G401.6 (cell line): ENCODE measurements around the gene SGMS1.

ENCODE experiments used
- FAIRE-seq: peaks from 2 replicates; lab custom pipeline; 2012; peaks lifted over from hg19 to GRCh38; lab: Jason Lieb, UNC

SGMS1 gene

DNA sequence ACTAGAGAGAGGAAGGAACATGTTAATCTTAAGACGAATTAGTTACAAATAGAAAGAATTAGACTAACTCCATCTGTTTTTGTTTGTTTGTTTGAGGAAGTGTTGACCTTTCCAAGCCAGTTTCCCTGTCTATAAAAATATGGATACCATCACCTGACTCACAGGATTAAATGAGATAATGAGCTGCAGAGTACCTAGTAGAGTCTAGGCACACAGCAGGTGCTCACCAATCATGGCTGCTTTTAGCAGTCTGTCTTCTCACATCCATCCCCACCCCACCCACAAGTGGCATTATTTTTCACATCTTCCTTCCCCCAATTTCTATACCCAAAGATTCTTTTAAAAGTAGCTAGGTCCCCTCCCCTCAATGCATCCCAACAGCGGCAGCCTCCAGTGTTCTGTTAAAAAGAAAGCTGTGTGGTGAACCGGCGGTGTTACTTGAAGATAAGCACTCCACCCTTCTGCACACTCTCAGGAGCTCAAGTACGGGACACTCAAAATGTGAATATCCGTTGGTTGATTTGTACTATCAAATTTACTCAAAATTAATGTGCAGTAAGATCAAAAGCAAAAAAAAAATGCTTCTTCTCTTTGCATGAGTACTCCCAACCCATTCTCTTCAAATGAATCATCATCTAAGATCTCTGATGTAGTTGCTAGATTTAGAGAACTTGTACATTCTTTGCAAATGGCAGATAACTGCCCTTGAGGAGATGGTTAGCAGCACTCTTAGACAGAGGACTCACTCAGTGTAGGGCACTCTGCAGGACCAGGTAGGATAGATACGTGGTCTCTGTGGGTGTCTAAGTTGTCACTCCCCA is 227.1 kb downstream of the SGMS1 start:
- FAIRE-seq = no peak

DNA sequence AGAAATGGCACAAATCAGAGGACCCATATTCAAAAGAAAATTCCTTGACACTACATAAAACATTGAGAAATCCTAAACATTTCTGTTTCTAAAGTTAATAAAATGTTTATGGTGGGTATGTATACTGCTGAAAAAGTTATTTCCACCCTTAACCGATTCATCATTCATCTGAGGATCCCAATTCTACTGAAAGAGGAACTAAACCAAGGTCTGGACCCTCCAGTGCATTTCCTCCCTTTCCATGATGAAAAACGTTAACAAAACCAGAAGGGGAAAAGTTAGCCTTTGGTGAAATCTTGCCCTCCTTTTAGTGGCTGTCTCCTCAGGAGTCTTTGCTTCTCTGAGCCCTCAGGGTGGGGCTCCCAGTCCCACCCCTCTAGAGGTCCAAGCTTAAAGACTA is 227.9 kb downstream of the SGMS1 start:
- FAIRE-seq = no peak

DNA sequence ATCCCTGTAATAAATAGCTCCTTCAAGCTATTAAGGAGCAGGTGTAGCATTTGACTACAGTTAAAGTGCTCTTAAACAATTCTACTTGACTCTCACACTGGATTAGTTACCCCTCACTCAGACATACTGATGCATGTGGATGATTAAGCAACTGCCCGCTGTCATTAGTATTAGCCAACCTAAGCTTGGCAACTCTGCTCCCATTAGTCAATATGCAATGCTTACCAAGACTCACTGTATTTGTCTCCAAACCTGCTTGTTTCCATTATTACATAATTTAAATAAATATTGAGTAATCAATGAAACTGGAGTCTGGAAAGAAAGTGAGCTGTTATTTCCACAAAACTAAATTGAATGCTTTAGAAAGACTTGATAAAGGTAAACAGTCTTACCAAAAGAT is 228.5 kb downstream of the SGMS1 start:
- FAIRE-seq = no peak

DNA sequence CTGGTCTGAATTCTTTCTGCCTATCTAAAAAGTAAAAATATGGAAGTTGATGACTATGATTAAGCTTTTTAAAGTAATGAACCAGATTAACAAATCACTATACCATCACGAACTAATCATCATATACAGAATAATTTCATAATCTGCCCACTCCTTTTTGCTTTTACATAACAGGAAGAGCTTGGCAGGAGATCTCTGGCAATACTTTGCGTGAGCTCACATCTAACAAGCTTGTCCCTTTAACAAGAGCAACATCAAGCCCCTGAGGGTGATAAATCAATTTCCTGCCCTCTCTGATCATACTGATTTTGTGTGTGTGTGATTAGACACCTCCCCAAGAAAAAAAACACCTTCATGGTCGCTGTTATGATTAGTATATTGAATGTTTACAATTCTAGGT is 228.9 kb downstream of the SGMS1 start:
- no peak for FAIRE-seq

DNA sequence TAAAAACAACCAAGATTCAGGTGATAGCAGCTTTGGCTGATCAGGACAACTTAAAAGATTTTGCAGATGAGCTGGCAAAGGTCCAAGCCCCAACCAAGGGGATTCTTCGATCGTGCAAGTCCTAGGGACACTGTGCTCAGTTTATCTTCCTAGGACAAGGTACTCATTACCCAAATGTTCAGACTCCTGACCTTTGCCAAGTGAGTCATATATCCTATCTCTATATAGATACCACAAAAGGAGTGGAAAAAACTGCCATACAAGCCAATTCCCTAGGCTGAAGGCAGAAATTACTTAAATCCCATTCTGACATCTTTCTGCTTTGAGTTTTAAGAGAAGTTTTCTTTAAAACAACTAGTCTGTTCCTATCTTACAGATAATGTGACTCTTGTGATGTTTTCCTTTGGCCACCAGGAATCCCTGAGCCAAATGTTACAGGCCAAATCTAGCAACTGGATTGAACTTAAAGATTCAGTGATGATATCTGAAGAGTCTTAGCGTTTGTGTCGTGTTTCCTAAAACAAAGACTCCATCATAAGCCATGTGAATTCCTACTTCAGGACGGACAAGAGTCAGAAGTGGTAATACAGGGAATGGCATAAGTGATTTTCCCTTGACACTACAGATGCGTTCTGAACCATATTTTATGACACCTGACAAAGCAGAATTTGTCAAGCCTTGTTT is 229.8 kb downstream of the SGMS1 start:
- no peak for FAIRE-seq

DNA sequence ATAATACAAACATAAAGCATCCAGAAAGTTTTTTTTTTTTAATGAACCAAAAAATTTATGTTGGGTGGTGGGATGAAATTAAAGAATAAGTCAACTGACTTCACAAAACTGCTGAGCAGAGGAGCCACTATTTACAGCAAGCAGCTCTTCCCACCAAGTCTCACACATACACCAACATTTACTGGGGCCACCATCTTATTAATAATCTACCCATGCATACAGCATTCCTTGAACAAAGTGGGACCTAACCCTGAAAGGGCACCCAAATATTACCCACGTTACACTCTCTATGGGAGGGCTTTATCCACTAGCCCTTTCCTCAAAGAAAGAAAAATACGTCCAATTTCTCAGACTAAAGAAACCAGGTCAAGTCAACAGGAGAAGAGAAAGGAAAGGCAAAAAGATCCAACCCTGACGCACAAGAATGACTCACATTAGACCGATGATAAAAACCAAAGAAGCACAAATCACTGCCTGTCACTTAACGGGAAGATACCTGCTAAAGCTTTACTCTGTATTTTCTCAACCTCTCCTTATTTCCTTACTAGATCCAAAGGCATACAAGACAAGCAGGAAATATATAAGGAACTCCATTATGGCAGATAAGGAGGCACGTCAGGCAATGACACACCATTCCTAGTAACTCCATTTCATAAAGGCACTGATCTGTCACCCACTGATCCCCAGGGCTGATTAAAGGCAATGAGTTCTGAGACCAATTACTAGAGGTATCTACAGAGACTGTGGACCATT is 230.6 kb downstream of the SGMS1 start:
- FAIRE-seq = no peak

DNA sequence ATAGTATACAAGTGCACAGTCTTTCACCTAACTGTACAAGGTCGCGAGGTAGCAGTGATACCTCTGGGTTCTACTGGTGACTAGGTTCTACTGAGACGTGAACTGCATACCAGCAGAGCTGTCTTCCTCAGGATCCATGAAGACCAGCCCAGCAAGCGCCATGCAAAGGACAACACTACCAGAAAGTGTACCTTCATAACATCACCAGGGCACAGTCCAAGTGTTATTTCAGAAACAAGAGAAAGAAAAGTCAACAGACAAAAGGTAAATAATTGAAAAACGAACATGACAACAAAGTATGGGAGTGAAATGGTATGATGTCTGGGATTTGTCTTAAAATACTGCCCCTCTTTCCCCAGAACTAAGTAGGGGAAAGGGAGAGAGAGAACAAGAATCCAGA is 231.3 kb downstream of the SGMS1 start:
- FAIRE-seq = no peak

DNA sequence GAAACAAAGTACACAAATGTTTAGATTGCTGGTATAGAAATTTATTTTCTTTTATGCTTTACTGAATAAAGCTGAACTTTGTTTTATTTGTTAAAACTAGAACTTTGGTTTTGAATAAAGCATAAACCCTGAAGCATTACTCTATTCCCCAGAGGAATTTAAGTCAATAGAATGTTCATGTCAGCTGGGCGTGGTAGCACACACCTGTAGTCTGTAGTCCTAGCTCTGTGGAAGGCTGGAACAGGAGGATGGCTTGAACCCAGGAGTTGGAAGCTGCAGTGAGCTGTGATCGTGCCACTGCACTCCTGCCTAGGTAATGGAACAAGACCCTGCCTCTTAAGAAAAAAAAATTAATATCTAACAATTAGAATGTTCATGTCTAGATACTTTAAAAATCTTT is 233.5 kb downstream of the SGMS1 start:
- no peak for FAIRE-seq

DNA sequence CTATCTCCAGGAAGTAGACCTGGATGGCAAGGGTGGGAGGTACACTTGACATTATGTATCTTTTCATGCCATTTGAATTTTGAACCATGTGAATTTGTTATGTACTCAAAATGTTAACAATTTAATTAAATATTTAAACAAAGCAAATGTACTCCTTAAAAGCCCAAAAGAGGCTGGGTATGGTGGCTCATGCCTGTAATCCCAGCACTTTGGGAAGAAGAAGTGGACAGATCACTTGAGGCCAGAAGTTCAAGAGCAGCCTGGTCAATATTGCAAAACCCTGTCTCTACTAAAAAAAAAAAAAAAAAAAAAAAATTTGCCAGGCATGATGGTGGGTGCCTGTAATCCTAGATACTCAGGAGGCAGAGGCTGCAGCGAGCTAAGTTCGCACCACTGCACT is 235.6 kb downstream of the SGMS1 start:
- no peak for FAIRE-seq

DNA sequence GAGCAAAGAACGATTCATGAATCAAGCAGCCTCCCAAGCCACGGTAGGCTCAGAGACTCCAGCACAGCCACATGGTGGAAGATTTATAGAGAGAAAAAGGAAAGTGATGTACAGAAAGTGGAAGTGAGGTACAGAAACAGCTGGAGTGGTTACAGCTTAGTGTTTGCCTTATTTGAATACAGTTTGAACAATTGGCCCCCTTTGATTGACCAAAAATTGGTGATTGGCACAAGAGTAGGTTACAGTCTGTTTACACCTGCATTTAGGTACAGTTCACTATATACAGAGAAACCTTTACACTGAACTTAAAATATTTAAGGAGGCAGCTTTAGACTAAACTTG is 236.1 kb downstream of the SGMS1 start:
- no peak for FAIRE-seq

DNA sequence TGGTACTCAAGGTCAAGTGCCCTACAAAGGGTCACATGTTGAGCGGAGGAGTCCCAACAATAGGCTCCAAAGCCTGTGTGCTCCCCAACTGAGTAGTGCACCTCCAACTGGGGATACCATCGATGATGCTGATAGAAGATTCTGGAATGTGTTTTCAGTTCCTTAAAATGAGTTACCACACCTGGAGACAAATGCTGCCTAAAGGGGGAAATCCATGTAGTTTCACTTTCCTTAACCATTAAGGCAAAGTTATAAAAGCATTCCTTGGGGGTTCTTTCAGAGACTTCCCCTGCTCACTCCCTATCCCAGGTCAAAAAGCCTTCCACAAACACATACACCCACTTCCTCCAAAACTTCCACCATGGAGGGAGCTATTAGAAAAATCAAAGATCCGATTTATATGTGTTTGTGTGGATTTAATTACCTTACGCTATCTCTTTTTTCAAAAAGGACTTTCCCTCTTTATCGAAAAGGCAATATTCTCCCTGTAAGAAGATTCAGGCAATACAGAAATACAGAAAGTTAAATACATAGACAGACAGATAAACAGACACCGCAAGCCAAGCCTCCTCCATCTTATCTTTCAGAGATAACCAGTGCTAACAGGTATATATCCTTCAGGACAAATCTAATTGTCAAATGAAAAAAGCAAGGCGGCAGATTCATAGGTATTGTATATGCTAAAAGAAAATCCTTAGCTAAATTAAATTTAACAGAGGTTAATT is 236.6 kb downstream of the SGMS1 start:
- no peak for FAIRE-seq

DNA sequence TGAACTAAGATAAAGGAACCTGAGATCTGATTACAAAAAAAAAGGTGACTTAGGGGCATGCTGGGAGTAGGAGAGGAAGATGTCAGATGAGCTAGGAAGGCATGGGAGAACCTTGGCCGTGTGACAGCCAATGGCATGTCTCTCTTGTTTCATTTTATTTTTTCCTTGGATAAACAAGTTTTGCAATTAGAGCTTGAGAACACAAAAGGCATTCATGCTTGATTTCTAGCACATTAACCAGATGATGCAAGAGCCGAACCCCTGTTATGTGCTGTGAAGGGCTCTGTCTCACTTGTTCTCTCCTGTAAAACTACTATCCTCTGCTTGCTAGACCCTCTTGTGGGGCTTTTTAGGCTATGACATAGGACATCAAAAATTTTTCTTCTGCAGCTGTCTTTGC is 238.1 kb downstream of the SGMS1 start:
- no peak for FAIRE-seq

DNA sequence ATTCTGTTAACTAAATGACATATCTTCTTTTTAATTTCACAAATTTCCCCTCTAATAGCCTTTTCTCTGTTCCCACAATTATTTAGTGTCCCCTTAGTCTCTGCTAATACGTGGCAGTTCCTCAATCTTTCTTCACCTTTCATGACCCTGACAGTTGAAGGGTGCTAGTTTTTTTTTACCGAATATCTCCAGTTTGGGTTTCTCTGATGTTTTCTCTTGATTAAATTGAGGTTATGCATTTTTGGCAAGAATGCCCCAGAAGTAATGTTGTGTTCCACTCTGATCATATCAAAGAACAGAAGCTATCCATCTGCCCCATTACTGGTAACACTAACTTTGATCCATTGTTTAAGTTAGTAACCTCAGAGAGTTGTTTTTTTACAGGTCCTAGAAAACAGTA is 238.9 kb downstream of the SGMS1 start:
- no peak for FAIRE-seq

DNA sequence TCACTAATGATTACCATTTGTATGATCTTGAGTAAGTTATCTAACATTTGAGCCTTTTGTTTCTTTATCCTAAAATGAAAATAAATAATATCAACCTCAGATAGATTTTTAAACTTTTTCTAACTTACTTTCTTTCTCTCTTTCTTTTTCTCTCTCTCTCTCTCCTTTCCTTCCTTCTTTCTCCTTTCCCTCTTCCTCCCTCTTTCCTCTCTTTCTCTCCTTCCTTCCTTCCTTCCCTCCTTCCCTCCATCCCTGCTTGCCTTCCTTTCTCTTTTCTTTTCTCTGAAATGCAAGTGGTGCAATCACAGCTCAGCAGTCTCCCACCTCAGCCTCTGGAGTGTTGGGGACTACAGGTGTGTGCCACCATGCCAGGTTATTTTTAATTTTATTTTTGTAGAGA is 239.5 kb downstream of the SGMS1 start:
- no peak for FAIRE-seq

DNA sequence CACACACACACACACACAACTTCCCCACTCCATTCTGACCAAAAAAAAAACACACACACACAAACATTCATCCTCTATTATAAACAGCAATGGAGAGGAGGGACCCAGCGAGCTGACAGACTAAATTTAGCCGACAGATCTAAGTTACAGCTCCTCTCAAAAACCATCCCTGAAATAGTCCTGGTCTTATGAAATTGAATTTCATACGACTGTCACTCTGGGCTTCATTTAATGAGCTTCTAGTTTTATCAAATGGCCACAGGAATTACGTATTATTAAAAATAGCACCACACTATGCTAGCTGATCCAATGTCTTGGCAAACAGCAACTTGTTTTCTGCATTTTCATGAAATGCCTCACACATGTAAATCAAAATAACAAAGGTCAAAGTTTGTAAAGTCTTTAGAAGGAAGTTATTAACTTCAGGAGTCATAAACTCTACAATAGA is 241.2 kb downstream of the SGMS1 start:
- no peak for FAIRE-seq

DNA sequence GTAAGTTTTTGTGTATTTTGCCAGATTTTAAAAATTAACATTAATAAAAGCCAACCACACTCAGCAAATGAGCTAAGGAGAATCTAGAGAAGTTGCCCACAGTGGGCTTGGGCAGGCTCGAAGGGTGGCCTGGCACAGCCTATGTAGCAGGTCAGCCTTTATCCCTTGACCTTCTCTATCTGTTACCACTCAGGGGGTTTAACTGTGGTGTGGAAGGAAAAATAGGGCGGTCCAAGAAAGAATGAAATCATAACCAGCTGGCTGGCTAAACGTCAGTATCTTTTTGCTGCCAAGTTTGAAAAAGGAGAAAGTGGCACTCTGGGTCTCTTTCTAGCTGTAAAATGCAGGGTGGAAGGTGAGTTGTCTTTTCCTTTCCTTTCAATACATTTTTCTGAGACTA is 242.1 kb downstream of the SGMS1 start:
- FAIRE-seq = no peak

DNA sequence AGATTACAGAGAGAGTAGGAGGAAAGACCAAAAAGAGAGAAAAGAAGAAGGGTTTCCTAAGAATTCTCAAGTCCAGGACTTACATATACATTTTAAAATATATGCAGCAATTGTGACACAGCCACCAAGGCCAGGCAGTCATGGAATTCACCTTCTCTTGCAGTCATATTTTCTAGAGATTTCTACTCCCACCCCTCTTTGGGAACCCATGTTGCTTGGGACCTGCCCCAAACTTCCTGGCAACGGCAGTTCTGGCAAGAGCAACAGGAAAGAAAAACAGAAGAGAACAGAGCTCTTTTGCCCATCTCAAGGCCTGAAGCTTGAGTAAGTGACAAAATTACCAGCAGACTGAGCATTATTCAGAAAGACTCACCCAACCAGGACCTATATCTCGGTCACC is 244.1 kb downstream of the SGMS1 start:
- no peak for FAIRE-seq

DNA sequence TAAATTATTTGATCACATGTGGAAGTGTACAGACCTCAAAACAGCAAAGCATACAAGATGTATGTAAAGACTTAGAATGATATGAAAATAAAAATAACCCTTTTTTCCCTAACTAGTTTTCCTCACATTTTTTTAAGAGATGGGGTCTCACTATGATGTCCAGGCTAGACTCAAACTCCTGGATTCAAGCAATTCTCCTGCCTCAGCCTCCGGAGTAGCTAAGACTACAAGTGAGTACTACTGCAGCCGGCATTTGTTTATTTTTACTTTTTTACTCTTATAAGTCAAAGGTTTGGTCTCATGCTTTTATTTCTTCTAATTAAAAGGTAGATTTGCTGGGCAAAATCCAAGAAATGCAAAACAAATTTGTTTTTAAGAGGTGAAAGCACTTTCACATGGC is 248.0 kb downstream of the SGMS1 start:
- no peak for FAIRE-seq

DNA sequence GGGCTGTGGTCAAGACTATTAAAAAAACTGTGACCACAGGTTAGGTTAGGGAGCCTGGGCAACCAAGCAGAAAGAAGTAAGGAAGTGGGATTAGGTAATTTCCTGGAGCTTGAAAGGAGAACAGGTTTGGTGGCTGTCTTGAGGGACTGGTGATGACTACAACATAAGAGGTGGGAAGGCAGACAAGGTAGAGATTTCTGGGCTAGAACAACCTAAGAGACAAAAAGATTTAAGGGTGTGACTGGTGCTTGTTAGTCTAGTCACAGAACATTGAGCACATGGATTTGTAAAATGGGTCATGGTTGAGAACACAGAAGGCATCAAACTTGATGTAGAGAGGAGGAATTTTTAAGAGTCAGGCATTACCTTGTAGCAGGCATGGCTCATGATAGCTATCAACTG is 248.7 kb downstream of the SGMS1 start:
- no peak for FAIRE-seq

DNA sequence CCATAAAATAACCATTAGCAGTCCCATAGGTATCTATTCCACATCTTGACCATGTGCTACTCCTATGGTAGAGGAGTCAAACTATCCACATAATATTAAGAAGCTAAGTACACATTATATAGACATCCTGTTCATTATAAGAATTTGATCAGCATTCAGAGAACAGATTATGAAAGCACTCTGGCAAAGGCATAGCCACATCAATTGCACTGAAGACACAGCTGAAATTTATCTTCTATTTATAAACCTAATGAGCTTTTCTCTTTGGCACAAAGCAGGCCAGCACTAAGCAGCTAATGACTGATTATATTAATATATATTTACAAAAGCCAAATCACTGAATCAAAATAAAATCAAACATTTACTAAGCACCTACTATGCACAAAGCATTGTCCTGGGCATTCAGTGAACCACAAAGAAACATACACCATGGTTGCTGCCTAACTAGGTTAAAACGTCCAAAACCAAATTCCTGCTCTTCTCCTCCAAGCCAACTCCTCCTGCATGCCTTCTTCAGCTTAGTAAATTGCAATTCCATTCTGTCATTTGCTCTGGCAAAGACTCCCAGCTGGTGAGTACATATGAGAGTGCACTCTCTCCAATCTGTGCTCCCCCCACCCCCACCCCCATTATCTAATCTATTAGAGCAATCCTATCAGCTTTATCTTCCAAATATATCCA is 249.8 kb downstream of the SGMS1 start:
- no peak for FAIRE-seq

DNA sequence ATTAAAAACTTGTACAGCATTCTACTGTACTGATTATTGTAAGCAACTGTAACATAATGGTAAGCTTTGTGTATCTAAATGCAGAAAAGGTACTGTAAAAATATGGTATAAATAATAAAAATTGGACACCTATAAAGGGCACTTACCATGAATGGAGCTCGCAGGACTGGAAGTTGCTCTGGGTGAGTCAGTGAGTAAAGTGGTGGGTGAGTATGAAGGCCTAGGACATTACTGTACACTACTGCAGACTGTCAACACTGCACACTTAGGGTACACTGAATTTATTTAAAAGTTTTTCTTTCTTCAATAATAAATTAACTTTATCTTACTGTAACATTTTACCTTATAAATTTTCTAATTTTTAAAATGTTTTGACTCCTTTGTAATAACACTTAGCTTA is 253.8 kb downstream of the SGMS1 start:
- no peak for FAIRE-seq

DNA sequence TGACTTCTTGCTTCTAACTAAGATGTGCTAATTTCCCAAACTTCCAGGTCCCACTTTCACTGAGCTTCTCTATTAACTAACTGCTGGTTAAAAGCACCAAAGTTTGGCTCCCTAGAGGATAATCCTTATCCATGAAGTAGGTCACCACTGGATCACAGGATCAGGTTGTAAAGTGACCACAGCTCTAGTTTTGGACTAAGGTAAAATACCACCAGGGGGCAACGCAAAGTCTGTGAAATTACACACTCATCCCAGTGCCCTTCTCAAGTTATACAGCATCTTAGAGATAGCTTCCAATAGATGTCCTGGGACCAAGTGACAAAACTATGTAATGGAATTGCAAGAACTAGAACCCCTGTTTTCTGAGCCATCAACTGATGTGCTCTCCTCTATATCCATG is 256.0 kb downstream of the SGMS1 start:
- FAIRE-seq = no peak
